NT2/D1 (cell line): ENCODE results near the gene SF3B6.
"Not testable (repeated sequence)": the region's sequence is repeated elsewhere in the genome, so short reads cannot be mapped to it uniquely, and the experiment has no call there.

Experiments
- DNase-seq: peaks from one replicate; pipeline ENCODE4 v3.0.0-alpha.2; 2011; ENCODE audit warnings: low read depth, low spot score
- H3K27me3 ChIP-seq: 2 replicates; pipeline ENCODE4 v1.6.0; 2011; ENCODE audit warnings: mild to moderate bottlenecking; ENCODE audit not compliant: insufficient read length, insufficient read depth
- H3K36me3 ChIP-seq: 2 replicates; pipeline ENCODE4 v1.6.1; 2011; ENCODE audit warnings: mild to moderate bottlenecking, low read length, mixed read lengths; ENCODE audit not compliant: insufficient read depth, insufficient read length
- H3K4me1 ChIP-seq: 2 replicates; pipeline ENCODE4 v1.5.1; 2011; ENCODE audit not compliant: insufficient read depth, insufficient read length
- H3K4me3 ChIP-seq: 2 replicates; pipeline ENCODE4 v1.5.1; 2011; ENCODE audit warnings: low read depth; ENCODE audit not compliant: insufficient read length
- H3K9ac ChIP-seq: 2 replicates; pipeline ENCODE4 v1.6.0; 2011; ENCODE audit warnings: low read depth; ENCODE audit not compliant: insufficient read length
- H3K9me3 ChIP-seq: 2 replicates; pipeline ENCODE4 v1.5.1; 2011; ENCODE audit warnings: mild to moderate bottlenecking, low read length; ENCODE audit not compliant: insufficient read depth
- SUZ12 ChIP-seq: IDR thresholded peaks from 2 replicates; pipeline ENCODE4 v1.6.1; 2011; ENCODE audit not compliant: insufficient read length, insufficient read depth; ENCODE audit errors: extremely low read depth
- YY1 ChIP-seq: IDR thresholded peaks from 2 replicates; pipeline ENCODE4 v1.6.1; 2011; ENCODE audit not compliant: insufficient read length, insufficient read depth
- ZNF274 ChIP-seq: IDR thresholded peaks from 2 replicates; pipeline ENCODE4 v1.6.1; 2011; ENCODE audit warnings: mild to moderate bottlenecking, low read depth, low read length

SF3B6 gene

DNA sequence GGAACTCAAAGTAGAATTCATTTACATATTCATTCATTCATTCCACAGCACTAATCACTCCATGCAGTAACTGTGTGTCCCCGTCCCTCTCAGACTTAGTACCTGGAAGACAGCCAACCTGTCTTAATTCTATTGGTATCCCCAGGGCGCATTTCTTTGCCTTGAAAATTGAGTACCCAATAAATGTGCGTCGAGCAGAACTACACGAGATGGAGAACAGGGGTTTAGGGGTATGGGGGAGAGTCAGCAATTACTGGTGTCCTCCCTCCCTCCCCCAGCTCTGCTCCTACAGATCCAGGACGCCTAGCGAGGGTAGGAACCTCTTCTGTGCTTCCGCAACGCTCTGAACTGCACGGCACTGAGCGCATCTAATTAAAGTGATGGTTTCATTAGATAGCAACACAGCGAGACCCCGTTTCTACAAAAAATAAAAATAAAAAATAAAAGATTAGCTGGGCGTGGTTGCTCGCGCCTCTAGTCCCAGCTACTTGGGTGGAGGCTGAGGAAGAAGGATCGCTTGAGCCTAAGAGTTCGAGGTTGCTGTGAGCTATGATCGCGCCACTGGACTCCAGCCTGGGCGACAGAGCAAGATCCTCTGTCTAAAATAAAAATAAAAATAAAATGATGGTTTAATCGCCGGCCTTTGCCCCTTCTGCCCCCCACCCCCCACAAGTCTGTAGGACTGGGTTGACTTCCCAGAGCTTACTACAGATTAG lies 27.2 kb downstream of the SF3B6 start:
- no peak for DNase-seq
- H3K4me3 ChIP-seq = peak overlapping the region; percentile 3
- H3K9me3 ChIP-seq = no peaks in the 10 kb centered on the region
- no peak for TF ChIP-seq ZNF274
- no peak for TF ChIP-seq SUZ12
- TF ChIP-seq YY1 = no peak
- peaks cover 2% of the 10 kb centered on the region for H3K4me1 ChIP-seq
- peaks cover 11% of the 10 kb centered on the region for H3K27me3 ChIP-seq
- no peaks in the 10 kb centered on the region for H3K36me3 ChIP-seq
- peak overlapping the region; percentile 44 for H3K9ac ChIP-seq

DNA sequence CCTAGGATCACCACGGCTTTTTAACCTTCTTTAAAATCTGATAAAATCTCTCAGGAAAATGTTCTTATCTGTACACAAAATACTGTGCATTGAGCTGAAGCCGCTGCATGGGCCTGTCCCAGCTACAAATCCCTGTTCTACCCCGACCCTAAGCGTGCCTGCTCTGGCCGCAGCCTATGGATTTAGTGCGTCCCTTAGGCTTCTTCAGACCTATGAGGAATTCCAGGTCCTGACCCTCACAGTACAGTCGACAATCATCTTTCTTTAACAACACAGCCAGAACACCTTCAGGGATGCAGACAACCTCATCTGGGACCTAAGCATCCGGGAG lies 28.5 kb downstream of the SF3B6 start:
- Histone ChIP-seq H3K27me3 (peaks cover 11% of the 10 kb centered on the region), H3K9ac (peak overlapping the region; percentile 61), H3K4me1 (peaks cover 2% of the 10 kb centered on the region), H3K9me3 (no peaks in the 10 kb centered on the region), H3K36me3 (no peaks in the 10 kb centered on the region), H3K4me3 (peak overlapping the region; percentile 8)
- TF ChIP-seq SUZ12 (no peak), ZNF274 (no peak), YY1 (no peak)
- DNase-seq = no peak

DNA sequence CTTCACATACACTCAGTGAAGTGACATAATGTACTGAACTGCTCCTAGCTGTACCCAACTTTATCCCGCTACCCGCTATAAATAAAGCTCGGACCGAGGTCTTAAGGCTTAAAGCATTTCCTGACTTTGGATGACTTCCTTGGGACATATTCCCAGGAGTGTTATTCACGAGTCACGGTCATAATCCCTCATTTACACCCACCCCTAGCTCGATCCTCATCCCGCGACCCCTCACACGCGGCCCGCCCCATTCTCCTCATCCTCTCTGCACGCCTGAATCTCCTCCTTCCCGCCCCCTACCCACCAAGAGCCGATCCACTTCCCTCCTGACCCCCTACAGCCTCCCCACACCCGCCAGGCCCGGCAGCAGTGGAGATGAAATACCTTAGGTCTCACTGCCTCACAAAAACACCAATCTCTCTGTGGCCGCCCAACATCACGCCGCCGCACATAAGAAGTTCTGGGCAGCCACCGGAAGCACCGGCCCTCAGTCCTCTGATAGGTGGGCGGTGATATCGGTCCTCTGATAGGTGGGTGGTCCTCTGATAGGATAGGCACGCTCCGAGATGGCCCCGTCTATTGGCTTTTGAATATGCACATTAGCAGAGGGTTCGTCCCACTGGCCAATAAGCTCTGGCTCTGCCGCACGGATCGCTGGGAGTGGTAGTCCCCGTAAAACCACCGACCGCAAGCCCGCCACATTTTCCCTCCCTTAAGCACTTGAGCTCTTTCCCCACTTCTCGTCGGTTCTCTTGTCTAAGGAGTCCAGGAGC lies 29.0 kb downstream of the SF3B6 start, which contains the start of gene WDCP:
TSS of gene WDCP (minus strand) at position 462 of the 773 bp plus-strand sequence. CDS start 7,897 bp downstream, outside the sequence.
- Histone ChIP-seq H3K9ac (peak within 1 kb of the TSS; percentile 86), H3K4me3 (peak within 1 kb of the TSS; percentile 79), H3K36me3 (no peaks in the 10 kb centered on the region), H3K4me1 (peaks cover 2% of the 10 kb centered on the region), H3K27me3 (peaks cover 11% of the 10 kb centered on the region), H3K9me3 (no peaks in the 10 kb centered on the region)
- DNase-seq = peak; percentile 99
- TF ChIP-seq ZNF274 (no peak), YY1 (no peak), SUZ12 (no peak)

DNA sequence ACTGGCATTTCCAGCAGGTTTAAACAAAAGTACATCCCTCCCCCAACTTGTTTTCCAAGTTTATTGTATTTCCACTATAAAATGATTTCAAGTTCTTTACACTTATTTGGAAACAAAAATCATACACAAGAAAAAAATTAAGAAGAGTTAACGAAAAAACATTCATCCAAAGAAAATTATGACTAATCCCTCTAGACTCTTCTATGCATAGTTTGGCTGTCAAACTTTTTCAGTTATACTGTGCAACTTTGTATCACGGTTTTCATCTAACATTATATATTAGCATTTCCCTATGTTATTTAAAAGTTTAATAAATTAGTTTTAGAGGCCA lies 29.6 kb downstream of the SF3B6 start:
- peak overlapping the region; percentile 79 for H3K4me3 ChIP-seq
- TF ChIP-seq ZNF274 = no peak
- no peak for TF ChIP-seq SUZ12
- TF ChIP-seq YY1 = no peak
- peak overlapping the region; percentile 86 for H3K9ac ChIP-seq
- no peaks in the 10 kb centered on the region for H3K9me3 ChIP-seq
- H3K36me3 ChIP-seq = no peaks in the 10 kb centered on the region
- H3K27me3 ChIP-seq = peaks cover 11% of the 10 kb centered on the region
- peaks cover 2% of the 10 kb centered on the region for H3K4me1 ChIP-seq
- DNase-seq = no peak

DNA sequence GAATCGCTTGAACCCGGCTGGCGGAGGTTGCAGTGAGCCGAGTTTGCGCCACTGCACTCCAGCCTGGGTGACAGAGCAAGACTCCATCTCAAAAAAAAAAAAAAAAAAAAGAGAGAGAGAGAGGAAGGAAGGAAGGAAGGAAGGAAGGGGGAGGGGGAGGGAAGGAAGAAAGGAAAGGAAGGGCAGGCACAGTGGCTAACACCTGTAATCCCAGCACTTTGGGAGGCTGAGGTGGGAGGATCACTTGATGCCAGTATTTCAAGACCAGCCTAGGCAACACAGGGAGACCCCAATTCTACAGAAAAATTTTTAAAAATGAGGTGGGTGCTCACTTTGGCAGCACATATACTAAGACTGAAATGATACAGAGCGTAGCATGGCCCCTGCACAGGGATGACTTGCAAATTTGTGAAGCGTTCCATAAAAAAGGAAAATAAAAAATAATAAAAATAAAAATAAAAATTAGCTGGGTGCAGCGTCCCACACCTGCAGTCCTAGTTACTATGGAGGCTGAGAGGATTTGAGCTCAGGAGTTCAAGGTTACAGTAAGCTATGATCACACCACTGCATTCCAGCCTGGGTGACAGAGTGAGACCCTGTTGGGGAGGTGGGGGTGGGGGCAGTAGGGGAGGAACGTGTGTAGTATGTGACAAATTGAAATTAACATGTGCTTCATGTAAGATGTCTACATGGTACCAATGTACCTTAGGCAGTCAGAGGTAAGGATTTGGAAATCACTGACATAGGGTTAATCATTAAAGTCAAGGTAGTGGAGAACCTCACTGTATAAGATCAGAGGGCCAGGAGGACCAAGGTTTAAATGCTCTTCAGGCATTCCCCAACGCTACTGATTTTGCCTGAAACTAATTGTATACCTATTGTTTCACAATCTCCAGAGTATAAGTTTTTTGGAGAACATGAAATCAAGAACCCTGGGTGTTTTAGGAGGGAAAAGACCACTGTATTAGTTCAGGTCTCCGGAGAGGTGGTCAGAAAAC lies 30.3 kb downstream of the SF3B6 start:
- Histone ChIP-seq H3K4me1 (peaks cover 2% of the 10 kb centered on the region), H3K9ac (no peak overlapping the region), H3K4me3 (peak overlapping the region; percentile 79), H3K9me3 (no peaks in the 10 kb centered on the region), H3K27me3 (peaks cover 10% of the 10 kb centered on the region), H3K36me3 (no peaks in the 10 kb centered on the region)
- no peak for DNase-seq
- TF ChIP-seq YY1 (no peak), ZNF274 (no peak), SUZ12 (no peak)

DNA sequence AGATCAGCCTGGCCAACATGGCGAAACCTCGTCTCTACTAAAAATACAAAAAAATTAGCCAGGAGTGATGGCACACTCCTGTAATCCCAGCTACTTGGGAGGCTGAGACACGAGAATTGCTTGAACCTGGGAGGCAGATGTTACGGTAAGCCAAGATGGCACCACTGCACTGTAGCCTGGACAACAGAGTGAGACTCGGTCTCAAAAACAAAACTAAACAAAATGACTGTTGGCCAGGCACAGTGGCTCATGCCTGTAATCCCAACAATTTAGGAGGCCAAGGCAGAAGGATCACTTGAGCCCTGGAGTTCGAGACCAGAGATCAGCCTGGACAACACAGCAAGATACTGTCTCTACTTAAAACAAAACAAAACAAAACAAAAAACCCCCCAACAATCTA lies 33.0 kb downstream of the SF3B6 start:
- not testable (repeated sequence) for H3K9me3 ChIP-seq, DNase-seq, H3K9ac ChIP-seq, H3K4me1 ChIP-seq, H3K27me3 ChIP-seq, H3K4me3 ChIP-seq
- peaks cover 15% of the 10 kb centered on the region for H3K36me3 ChIP-seq

DNA sequence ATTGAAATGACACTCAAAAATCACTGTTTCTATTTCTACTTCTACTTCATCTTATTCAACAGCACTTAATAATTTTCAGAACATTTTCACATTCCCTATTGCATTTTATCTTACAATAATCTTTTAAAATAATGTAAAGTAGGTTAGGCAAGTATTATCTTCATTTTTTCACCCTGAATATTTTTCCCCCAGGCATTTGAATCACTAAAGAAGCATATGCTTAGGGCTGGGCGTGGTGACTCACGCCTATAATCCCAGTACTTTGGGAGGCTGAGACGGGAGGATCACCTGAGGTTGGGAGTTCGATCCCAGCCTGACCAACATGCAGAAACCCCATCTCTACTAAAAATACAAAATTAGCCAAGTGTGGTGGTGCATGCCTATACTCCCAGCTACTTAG lies 35.6 kb downstream of the SF3B6 start:
- no peak overlapping the region for H3K9ac ChIP-seq
- H3K36me3 ChIP-seq = peaks cover 34% of the 10 kb centered on the region
- H3K4me1 ChIP-seq = peaks cover under 1% of the 10 kb centered on the region
- H3K27me3 ChIP-seq = no peaks in the 10 kb centered on the region
- no peak for DNase-seq
- no peaks in the 10 kb centered on the region for H3K9me3 ChIP-seq
- no peak overlapping the region for H3K4me3 ChIP-seq
- no peak for TF ChIP-seq SUZ12
